Stimulated activated CD4-positive, alpha-beta T cell treated with anti-CD3 and anti-CD28 coated beads, Interleukin-1b, Interleukin-23, amount 100 ng/mL, for 1 hour (primary cell): ENCODE data around the gene CLCN4.

Source experiments
- DNase-seq, 2 donors: peaks; one replicate each; pipeline ENCODE4 v3.0.0-alpha.2; 2020; ENCODE audit warnings: low read depth in 2 of 2

CLCN4 gene

GRCh38 chrX:10167573-10167972 is 10.8 kb downstream of the CLCN4 start:
- DNase-seq, result no peak

DNA sequence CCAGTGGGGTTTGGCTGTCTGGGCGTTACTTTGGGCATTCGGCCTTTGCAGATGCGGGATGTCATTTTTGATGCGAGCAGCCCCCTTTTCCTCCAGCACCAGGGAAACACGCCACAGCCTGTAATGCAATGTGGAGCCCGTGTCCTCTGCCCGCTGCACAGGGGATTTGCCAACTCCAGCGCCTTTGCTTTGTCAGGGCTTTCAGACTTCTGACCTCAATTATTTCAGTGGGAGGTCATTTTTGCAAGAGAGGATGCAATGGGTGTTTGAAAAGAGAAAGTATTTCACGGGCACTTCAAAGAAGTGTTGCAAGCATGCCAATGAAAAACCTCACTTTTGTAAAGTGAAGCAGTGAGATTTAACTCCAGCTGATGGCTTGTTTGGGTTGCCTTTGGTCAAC is 11.5 kb downstream of the CLCN4 start:
- DNase-seq, result no peak

GRCh38 chrX:10169175-10169574 is 12.4 kb downstream of the CLCN4 start:
- no peak for DNase-seq

DNA sequence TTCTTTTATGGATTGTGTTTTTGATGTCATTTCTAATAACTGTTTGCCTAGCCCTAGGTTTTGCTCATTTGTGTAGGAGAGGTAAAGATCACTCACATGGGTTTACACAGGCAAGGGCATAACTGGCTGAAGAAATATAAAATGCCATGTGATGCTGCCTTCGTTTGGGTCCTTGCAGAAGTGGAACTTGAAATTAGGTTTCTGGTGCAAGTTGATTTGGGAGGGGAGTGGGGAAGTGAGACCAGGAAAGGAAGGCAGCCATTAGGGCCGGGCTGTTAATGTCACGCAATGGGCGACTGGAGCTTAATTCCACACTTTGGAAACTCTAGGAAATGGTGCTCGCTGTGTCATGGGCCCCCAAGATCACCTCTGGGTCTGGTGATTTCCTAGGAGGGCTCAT is 14.5 kb downstream of the CLCN4 start:
- no peak for DNase-seq

- DNase-seq, result no peak
These were observed 16.1 kb downstream of the CLCN4 start for GRCh38 chrX:10172877-10173276.

GRCh38 chrX:10173331-10173900 is 16.6 kb downstream of the CLCN4 start:
- no peak for DNase-seq

GRCh38 chrX:10174051-10174450 is 17.3 kb downstream of the CLCN4 start:
- no peak for DNase-seq

GRCh38 chrX:10174810-10175209 is 18.0 kb downstream of the CLCN4 start:
- DNase-seq, result no peak

DNA sequence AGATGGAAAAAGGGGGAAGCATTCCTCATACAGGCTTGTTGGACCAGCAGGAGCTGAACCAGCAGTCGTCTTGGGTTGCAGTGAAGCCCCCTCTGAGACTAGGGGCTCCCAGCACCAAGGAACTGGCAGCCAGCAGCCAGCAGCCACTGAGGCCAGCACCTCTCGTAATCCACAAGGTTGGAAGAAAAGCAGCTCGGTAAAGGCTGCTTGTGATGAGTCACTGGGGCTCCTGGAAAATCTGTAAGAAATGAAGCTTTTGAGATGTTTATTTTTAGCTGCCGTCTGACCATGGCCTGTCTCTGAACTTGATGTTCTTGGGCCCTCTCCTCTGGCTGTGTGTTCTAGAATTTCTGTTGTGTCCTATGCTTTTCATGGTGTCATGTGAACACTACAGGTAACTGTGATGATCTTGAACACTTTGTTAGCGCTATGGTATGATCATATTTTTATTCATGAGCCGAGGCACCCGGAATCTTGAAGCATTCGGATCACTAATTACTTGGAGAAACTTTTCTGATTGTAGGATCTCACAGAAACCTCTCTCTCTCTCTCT is 18.6 kb downstream of the CLCN4 start:
- DNase-seq, result no peak

DNA sequence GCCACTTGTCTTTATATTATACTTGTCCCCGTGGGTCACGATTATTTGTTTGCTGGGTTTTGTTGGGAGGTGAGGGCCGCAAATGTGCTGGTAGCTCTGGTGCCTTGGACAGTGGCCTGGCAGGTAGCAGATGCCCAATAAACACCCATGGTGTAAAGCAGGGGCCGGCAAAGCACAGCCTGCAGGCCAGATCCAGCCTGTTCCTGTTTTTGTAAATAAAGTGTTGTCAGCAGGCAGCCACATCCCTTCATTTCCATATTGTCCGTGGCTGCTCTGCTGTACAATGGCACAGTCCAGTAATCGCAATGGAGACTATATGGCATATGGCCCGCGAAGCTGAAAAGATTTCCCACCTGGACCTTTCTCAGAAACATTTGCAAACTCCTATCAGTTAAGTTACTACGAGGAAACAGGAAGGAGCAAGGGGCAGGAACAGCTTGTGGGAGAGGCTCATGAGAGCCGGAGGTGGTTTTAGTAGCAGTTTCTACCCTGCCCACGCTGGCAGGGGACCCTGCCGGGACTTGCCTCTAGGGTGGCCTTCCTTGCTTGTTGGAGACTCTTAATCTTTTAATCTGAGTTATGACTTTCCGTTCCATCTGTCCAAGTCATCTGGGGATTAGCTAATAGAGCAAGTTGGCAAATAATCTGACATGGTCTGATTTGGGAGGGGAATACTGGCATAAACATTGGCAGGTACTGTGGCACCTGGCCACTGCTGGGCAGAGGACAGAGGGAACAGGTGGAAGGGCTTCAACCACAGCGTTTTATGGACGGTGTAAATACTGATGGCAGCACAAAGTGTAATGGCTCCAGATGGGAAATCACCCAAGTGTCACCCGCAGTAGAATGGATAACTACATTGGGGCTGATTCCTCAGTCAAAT is 19.6 kb downstream of the CLCN4 start:
- DNase-seq, result no peak

GRCh38 chrX:10177004-10177396 is 20.2 kb downstream of the CLCN4 start:
- DNase-seq, result no peak

DNA sequence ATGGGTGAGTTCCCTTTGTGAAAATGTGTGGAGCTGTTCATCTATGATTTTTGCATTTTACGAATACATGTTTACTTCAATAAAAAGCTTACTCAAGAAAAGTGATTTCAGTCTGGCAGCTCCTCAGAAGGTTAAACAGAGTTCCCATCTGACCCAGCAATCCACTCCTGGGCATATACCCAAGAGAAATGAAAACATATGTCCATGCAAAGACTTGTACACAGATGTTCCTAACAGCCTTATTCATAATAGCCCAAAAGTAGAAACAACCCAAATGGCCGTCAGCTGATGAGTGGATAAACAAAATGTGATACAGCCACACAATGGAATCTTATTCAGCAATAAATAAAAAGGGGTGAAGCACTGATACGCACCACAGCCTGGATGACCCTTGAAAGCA is 20.8 kb downstream of the CLCN4 start:
- no peak for DNase-seq

- no peak for DNase-seq
These were observed 22.2 kb downstream of the CLCN4 start for GRCh38 chrX:10178866-10179463.

GRCh38 chrX:10183760-10184159 is 27.0 kb downstream of the CLCN4 start:
- DNase-seq, result no peak

DNA sequence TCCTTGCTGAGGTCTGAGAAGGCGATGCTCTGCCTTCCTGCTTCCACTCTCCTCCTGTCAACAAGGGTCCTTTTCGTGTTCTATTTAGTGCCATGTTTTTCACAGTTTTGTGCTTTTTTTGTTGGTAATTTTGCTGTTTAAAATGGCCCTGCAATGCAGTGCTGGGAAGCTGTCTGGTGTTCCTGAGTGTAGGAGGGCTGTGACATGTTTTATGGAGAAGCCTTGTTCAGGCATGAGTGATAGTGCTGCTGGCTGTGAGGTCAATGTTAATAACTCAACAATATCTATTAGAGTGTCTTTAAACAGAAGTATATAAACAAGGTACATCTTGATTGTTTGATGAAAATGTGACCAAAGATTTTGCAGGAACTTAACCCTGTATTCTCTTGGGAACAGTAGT is 27.6 kb downstream of the CLCN4 start:
- no peak for DNase-seq

DNA sequence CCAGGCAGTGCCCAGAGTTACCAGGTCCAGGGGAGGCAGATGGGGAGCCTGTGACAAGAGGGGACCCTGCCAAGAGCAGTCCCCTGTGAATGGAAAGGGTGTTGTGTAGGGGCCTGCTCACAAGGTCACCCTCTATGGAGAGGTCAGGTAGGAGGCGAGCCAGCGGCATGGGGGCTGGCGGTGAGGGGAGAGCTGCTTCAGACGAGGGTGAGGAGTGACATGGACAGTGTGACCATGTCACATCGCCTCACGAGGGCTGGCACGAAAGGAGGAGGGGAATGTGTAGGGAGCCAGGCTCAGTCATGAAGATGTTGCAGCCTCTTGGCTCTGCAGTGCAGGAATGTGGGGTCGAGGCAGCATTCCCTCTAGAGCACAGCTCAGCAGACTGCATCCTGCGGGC is 29.6 kb downstream of the CLCN4 start:
- DNase-seq, result no peak

GRCh38 chrX:10187421-10187820 is 30.6 kb downstream of the CLCN4 start:
- no peak for DNase-seq

DNA sequence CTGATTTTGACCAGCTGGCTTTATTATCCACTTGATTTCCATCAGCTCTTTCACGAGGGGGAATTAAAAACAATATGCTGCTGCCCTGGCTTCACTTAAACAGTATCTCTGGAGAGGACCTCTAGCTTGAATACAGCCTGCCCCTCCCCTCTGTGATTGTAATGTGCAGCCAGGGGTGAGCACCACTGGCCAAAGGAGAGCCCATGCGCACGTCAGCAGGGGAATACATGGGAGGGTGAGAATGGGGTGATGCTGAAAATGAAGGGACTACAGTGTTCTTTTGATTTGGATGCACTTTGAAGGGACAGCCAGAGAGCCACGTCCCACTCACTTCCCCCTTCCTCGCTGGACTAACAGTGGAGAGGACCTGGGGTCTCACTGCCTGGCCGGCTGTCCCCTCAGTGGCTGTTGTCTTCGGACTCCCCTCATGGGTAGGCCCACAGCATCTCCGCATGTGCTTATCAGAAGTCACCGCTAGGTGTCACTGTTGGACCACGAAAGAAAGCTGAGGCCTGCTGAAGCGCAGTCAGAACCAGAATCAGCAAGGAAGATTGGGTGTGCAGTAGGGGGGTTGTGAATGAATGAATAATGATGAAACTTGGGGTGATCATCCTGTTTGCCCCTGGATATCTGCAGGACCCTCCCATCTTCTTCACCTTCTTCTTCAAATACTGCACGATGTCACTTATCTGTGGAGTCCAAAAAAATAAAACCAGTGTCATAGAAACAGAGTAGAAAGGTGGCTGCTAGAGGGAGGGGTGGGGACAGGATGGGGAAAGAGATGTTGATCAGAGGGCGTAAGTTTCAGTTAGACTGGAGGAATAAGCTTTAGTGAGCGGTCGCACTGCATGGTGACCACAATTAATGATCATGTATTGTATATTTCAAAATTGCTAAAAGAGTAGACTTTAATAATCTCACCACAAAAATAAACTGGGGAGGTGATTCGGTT is 32.8 kb downstream of the CLCN4 start:
- DNase-seq, result peak; percentile 30 to 46

DNA sequence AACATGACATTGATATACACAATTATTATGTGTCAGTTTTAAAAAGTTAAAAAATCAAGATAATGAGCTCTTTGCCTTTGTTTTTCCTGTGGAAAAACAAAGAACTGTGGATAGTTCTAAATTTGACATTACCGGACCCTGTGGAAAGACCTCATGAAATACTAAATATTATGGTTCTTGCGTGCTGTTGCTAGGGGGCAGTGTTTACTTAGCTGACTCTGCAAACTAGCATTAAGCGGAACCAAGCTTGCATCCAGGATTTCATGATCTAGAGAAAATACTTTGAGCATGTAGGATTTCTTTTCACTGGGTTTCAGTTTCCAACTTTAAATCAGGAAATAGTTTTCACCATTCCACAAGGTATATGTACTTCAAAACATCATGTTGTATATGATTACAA is 33.6 kb downstream of the CLCN4 start:
- DNase-seq, result no peak

DNA sequence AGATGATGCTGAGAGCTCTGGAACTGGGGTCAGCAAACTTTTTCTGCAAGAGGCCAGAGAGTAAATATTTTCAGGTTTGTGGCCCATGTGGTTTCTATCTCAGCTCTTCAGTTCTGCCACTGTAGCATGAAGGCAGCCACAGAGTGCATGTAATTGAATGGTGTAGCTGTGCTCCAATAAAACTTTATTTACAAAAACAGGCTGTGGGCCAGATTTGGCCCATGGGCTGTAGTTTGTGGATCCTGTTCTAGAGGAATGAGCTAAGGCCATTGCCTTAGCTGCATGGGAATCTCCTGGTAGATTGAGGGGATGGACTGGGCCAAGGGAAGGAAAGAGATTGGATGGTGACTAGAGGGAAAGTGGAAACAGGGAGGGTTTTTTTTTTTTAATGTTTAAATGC is 36.8 kb downstream of the CLCN4 start:
- DNase-seq, result no peak

DNA sequence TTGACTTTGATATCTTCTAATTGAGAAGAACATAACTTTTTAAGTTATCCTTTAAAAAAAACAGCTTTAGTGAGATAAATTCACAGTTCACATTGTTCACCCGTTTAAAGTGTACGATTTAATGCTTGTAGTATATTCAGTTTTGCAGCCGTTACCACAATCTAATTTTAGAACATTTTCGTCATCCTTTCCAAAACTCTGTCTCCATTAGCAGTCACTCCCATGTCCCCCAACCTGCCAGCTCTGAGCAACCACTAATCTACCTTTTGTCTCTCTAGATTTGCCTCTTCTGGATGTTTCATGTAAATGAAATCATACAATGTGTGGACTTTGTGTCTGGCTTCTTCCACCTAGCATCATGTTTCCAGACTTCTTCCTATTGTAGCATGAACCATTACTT is 38.6 kb downstream of the CLCN4 start:
- no peak for DNase-seq

DNA sequence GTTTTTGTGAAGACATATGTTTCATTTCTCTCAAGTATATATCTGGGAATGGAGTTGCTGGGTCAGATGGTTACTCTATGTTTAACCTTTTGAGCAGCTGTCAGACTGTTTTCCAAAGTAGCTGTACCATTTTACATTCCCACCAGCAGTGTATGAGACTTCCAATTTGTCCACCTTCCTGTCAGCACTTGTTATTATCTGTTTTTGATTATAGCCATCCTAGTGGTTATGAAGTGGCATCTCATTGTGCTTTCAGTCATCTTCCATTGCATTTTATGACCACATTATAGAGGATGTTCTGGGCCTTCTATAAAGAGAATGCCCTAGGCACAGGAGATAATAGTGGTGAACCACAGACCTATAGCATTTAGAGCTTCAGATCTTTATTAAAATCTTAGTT is 39.2 kb downstream of the CLCN4 start:
- no peak for DNase-seq
